ENCODE results near the gene ZNF597. TPM values are rescaled to one million over a fixed set of nuclear protein-coding genes. Genes with fewer than 3 reads are reported as not detected.

Gene ZNF597
- 1.5 and 3.8 TPM in 2 replicates for total RNA-seq (2014; rRNA removed; shearing (Covaris generic); ENCODE audit: low replicate concordance)

- peak; percentile 96 for DNase-seq (ENCODE audit: low read depth)
- in situ Hi-C loops (cut with HindIII; ENCODE audit: low pct_unique_long_range_greater_than_20kb, low sequenced_read_pairs), result no loop called here
These were observed at the start of gene ZNF597, which contains the start of gene NAA60 for GRCh38 chr16:3443108-3444031. TSS of gene ZNF597 (minus strand) at chr16:3443504. CDS start at chr16:3443153, 351 bp downstream. TSS of gene NAA60 (plus strand) at chr16:3443680. CDS start at chr16:3476228, 32,548 bp downstream.

GRCh38 chr16:3492356-3492755, 49.1 kb upstream of the ZNF597 start:
- in situ Hi-C loops (cut with HindIII; ENCODE audit: low pct_unique_long_range_greater_than_20kb, low sequenced_read_pairs), result no loop called here

GRCh38 chr16:3490911-3491629, 47.8 kb upstream of the ZNF597 start:
- no peak for DNase-seq (ENCODE audit: low read depth)
- in situ Hi-C loops (cut with HindIII; ENCODE audit: low pct_unique_long_range_greater_than_20kb, low sequenced_read_pairs), result no loop called here

More at GRCh38 chr16:3492356-3492755, 49.1 kb upstream of the ZNF597 start:
- DNase-seq (ENCODE audit: low read depth), result no peak

GRCh38 chr16:3488801-3489200, 45.5 kb upstream of the ZNF597 start:
- in situ Hi-C loops (cut with HindIII; ENCODE audit: low pct_unique_long_range_greater_than_20kb, low sequenced_read_pairs), result no loop called here
- DNase-seq (ENCODE audit: low read depth), result no peak

- in situ Hi-C loops (cut with HindIII; ENCODE audit: low pct_unique_long_range_greater_than_20kb, low sequenced_read_pairs), result no loop called here
- DNase-seq (ENCODE audit: low read depth), result no peak
These were observed 44.5 kb upstream of the ZNF597 start for GRCh38 chr16:3487521-3488410.

- in situ Hi-C loops (cut with HindIII; ENCODE audit: low pct_unique_long_range_greater_than_20kb, low sequenced_read_pairs), result no loop called here
- no peak for DNase-seq (ENCODE audit: low read depth)
These were observed 43.4 kb upstream of the ZNF597 start for GRCh38 chr16:3486506-3487215.

GRCh38 chr16:3485821-3486505, 42.7 kb upstream of the ZNF597 start:
- no peak for DNase-seq (ENCODE audit: low read depth)
- in situ Hi-C loops (cut with HindIII; ENCODE audit: low pct_unique_long_range_greater_than_20kb, low sequenced_read_pairs), result no loop called here

GRCh38 chr16:3485097-3485745, 41.9 kb upstream of the ZNF597 start:
- in situ Hi-C loops (cut with HindIII; ENCODE audit: low pct_unique_long_range_greater_than_20kb, low sequenced_read_pairs), result no loop called here
- DNase-seq (ENCODE audit: low read depth), result no peak

- no peak for DNase-seq (ENCODE audit: low read depth)
- in situ Hi-C loops (cut with HindIII; ENCODE audit: low pct_unique_long_range_greater_than_20kb, low sequenced_read_pairs), result no loop called here
These were observed 41.2 kb upstream of the ZNF597 start for GRCh38 chr16:3484318-3485096.

GRCh38 chr16:3482659-3483241, 39.4 kb upstream of the ZNF597 start:
- no peak for DNase-seq (ENCODE audit: low read depth)
- in situ Hi-C loops (cut with HindIII; ENCODE audit: low pct_unique_long_range_greater_than_20kb, low sequenced_read_pairs), result no loop called here

GRCh38 chr16:3481696-3482658, 38.7 kb upstream of the ZNF597 start:
- in situ Hi-C loops (cut with HindIII; ENCODE audit: low pct_unique_long_range_greater_than_20kb, low sequenced_read_pairs), result no loop called here

GRCh38 chr16:3480901-3481695, 37.8 kb upstream of the ZNF597 start:
- in situ Hi-C loops (cut with HindIII; ENCODE audit: low pct_unique_long_range_greater_than_20kb, low sequenced_read_pairs), result no loop called here
- no peak for DNase-seq (ENCODE audit: low read depth)

More at GRCh38 chr16:3481696-3482658, 38.7 kb upstream of the ZNF597 start:
- no peak for DNase-seq (ENCODE audit: low read depth)

GRCh38 chr16:3479654-3480216, 36.4 kb upstream of the ZNF597 start:
- in situ Hi-C loops (cut with HindIII; ENCODE audit: low pct_unique_long_range_greater_than_20kb, low sequenced_read_pairs), result no loop called here
- no peak for DNase-seq (ENCODE audit: low read depth)

All from Caki2 (cell line).